HS-5 (cell line): ENCODE measurements around the gene RNU7-1.

Source experiments
- DNase-seq: peaks from one replicate; pipeline ENCODE4 v3.0.0-alpha.2; 2012; ENCODE audit warnings: low read depth

The RNU7-1 gene

DNA sequence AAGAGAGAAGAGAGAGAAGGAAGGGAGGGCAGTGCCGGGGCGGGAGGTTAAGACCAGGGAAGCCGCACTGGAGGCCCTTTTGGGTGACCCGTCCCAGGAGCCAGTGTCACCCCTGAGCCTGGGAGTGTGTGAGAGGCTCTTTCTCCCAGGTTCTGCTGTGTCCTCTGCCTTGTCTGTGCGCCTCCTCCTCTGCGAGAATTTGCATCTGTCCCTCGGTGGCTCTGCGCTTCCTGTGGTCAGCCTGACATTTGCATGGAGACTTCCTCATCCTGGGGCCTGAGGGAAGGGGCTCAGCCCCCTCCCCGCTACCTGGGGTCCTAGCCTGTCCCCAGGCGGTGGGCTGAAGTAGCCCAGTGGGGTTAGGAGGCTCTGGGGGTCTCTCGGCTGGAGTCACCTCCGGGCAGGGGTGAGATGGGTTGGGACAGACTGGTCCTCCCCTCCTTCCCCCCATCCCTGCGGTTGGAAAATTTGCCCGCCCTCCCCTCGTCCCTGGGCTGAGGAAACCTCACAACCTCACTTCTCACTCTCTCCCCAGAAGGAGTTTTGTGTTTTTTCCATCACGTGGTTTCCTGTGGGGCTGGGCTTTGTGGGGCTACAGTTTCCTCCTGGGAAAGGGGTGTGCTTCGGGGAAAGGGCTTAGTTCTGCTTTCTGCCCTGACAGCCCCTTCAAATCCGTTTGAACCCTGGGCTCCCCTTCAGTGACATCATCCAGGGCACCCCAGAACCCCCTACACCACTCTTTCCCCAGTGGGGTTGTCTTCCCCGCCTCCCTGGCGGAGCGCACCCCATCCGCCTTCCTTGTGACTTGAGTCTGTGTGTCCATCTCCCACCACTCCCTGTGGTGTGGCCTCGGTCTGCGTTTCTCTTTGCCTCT is 10.1 kb downstream of the RNU7-1 start:
- no peak for DNase-seq

DNA sequence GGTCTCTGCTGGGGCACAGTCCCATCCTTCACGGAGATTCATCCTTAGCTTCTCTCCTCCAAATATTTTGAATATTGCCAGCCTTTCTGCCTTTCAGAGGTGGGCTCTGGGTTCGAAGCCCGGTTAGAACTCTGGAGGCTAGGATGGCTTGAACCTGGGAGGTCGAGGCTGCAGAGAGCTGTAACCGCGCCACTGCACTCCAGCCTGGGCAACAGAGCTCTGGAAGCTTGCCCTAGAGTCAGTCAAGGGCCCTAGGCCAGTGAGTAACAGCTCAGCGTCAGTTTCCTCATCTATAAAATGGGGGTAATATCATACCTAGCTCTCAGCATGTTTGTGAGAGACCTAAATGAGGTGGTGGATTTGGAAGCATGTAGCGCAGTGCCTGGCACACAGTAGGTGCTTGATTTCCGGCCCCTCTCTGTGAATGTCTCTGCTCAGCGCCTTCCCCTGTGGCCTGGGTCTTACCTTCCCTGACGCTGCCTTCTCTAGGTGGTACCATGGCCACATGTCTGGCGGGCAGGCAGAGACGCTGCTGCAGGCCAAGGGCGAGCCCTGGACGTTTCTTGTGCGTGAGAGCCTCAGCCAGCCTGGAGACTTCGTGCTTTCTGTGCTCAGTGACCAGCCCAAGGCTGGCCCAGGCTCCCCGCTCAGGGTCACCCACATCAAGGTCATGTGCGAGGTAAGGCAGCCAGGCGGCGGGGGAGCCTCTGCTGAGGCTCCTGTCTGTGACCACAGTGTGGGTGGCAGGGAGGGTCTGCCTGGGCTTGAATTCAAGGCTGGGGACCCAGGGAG is 10.9 kb downstream of the RNU7-1 start:
- no peak for DNase-seq

DNA sequence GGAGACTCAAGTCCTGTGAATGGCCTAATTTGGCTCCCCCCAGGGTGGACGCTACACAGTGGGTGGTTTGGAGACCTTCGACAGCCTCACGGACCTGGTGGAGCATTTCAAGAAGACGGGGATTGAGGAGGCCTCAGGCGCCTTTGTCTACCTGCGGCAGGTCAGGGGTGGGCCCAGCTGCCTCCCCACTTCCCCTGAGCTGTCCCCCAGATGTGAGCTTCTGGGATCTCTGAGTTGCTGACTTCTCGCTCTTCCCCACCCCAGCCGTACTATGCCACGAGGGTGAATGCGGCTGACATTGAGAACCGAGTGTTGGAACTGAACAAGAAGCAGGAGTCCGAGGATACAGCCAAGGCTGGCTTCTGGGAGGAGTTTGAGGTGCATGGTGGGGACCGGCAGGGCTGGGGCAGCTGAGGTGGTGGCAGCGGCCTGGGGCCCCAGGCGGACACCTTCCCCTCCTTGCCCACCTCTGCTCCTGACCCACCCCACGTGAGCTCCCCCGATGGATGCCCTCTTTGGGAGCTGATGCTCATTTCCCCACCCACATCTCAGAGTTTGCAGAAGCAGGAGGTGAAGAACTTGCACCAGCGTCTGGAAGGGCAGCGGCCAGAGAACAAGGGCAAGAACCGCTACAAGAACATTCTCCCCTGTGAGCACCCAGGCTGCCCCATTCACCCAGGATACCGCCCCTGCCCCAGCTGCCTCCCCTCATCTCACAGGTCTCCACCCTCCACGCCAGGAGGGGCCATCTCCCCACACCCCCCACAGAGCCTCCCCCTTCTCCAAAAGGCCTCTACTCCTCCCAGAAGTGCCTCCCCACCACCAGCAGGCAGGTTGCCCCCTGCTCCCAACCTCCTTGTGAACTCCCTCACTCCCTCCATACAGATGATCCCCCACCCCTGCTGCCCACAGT is 11.7 kb downstream of the RNU7-1 start:
- no peak for DNase-seq

DNA sequence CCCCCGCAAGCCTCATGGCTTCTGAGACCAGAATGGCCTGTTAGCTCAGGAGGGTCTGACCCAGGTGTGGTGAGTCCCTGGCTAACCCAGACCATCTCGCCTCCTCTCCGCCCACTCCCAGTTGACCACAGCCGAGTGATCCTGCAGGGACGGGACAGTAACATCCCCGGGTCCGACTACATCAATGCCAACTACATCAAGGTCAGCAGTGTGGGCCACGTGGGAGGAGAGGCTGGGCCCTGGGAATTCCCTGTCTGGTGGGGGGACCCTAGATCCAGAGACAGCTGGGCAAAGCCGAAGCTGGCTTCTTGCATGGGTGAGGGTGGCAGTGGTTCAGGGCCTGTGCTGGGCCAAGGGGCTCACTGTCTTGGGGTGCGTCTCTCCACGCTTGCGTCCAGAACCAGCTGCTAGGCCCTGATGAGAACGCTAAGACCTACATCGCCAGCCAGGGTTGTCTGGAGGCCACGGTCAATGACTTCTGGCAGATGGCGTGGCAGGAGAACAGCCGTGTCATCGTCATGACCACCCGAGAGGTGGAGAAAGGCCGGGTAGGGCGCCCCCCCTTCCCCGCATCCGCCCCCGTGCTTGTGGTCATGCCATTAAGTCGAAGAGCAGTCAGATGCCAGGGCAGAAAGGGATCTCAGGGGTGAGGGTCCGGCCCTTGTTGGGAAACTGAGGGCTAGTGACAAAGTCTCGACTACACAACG is 12.6 kb downstream of the RNU7-1 start:
- no peak for DNase-seq

DNA sequence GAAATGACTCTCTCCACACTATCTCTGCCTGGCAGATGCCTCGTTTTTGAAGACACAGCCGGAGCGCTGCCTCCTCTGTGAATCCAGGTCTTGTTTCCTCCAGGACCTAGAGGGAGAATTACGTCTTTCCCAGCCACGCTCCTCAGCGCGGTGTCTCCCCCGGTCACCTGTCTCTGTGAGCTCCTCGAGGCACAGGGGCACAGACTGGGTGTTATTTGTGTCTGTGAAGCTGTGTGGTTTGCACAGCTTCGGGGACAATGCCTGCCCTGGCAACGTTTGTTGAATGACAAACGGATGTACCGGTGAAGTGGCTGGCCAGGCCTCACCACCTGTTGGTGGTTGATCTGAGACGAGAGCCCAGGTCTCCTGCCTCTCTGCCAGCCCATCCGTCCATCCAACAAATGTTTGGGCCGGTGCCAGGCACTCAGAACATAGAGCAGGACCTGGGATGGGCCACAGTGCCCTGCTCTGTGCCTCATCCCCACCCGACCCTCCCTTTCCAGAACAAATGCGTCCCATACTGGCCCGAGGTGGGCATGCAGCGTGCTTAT is 13.6 kb downstream of the RNU7-1 start:
- DNase-seq: no peak

DNA sequence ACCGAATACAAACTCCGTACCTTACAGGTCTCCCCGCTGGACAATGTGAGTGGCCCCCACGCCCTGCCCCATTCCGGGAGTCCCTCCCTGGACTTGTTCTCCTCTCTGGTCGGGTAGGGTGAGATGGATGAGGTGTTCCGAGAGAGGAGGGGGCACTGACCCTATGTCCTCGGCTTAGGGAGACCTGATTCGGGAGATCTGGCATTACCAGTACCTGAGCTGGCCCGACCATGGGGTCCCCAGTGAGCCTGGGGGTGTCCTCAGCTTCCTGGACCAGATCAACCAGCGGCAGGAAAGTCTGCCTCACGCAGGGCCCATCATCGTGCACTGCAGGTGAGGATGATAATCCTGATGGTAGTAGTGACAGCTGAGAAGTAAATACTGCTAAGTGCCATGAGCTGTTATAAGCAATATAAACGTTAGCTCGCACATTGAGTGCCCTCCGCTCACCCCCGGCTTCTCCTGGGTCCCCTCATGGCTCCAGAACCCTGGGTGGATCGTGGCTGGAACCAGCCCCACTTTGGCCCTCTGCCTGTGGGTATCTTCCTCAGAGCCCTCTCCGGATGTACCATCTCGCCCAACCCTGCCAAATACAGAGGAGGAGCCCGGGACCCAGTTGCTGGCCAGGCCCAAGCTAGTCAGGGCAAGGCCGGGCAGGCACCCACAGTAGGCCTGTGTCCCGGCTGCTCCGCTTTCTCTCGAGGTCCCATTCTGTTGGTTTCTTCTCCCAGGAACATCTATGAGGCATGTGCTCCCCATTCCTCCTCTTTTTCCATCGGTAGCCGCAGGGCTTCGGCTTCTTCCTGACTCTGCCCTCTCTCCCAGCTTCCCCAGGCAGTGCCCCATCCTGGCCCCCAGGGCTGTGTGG is 14.4 kb downstream of the RNU7-1 start:
- no peak for DNase-seq

DNA sequence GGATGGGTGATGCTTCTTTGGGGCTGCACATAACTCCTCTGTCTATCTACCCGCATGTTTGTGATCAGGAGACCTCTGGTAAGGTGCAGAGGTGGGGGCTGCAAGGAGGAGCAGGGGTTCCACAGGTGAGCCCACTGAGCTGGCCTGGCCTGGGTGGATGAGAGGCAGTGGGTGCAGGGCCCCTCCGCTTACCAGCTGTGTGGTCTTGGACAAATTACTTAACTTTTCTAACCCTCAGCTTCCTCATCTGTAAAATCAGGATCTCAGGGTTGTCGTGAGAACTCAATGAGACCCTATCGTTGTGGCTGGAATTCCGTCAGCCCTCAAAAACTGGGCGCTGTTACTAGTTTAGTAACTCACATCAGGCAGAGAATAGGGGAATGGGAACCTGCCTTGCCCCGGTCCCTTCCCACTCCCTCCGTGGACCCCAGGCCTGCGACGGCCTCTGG is 15.0 kb downstream of the RNU7-1 start:
- DNase-seq: no peak

DNA sequence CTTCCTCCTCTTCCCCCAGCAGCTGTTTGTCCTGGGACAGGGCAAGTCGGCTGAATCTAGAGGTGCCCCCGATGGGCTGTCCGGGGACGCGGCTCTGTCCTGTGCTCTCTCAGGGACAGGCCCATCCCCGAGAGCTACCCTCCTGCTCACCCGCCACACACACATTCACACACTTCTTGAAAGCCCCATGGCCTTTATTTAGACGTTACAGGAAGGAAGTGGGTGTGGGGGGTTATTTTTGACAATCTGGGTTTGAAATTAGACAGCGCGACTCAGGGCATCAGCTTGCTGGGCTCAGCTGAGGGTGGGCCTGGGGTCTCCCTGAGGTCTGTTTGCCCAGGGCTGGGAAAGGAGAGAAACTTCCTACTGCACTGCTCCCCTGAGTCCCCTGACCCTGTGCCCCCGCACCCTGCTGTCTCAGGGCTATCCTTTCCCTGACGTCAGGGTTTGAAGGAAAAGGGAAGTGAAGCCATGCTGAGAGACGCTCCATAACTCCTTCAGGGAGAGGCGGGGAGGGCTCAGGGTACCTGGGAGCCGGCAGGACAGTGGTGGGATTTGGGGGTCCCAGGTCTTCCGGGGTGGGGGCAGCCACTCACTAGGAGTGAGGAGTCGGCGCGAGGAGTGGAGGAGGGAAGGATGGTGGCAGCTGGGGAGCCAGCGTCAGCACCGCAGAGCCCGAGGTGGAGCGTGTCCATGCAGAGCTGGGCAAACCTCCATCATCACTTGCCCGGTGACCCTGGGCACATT is 15.6 kb downstream of the RNU7-1 start:
- no peak for DNase-seq

DNA sequence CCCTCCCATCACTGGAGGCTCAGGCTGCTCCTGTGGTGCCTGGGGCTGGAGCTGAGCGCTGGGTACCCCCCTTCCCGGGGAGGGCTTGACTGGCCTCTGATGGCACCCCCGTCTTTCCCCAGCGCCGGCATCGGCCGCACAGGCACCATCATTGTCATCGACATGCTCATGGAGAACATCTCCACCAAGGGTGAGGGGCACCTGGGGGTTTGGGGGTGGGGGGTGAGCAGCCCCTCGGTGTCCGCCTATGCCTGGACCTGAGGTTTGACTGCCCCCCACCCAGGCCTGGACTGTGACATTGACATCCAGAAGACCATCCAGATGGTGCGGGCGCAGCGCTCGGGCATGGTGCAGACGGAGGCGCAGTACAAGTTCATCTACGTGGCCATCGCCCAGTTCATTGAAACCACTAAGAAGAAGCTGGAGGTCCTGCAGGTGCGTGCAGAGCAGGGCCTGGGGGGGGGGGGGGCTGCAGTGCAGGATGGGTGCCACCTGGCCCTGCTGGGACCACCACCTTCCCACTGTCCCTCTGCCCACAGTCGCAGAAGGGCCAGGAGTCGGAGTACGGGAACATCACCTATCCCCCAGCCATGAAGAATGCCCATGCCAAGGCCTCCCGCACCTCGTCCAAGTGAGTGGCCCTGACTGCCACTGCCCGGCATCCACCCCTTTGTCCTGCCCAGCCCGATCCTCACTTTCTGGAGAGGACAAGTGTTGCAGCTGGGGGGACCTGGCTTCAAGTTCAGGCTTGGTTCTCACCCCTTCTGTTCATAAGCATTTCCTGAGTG is 16.4 kb downstream of the RNU7-1 start:
- no peak for DNase-seq

DNA sequence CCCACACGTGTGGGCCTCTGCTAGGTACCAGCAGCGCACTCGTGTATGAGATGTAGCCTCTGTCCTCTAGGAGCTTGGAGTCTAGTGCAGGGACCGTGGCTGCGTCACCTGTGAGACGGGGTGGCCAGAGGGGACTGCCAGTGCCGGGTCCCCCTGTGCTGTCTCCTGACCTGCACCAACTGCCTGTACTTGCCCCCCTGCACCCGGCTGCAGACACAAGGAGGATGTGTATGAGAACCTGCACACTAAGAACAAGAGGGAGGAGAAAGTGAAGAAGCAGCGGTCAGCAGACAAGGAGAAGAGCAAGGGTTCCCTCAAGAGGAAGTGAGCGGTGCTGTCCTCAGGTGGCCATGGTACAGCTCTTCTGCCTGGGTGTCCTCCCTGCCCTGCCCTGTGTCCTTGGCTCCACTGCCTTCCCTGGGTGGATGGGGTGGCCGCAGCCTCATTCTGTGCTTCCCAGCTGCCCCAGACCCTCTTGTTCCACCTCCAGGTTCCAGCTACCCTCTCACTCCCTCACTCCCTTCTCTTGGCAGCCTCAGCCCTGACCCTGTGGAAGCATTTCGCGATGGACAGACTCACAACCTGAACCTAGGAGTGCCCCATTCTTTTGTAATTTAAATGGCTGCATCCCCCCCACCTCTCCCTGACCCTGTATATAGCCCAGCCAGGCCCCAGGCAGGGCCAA is 17.1 kb downstream of the RNU7-1 start:
- no peak for DNase-seq

DNA sequence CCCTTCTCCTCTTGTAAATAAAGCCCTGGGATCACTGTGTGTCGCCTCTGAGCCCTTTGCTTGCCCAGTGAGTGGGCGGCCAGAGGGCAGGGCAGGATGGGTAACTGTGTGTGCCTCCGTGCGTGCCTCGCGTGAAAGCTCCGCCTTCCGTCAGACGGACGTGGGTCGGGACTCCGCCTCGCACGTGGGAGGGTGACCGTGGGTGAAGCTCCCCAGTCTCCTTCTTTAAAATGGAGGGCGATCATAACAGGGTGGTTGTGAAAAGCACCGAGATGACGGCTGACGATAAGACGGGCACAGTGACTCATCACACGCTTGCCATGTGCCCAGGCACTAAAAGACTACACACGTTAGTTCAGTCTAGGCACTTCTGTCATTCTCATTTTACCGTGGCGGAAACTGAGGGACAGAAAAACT is 17.7 kb downstream of the RNU7-1 start:
- DNase-seq: no peak

DNA sequence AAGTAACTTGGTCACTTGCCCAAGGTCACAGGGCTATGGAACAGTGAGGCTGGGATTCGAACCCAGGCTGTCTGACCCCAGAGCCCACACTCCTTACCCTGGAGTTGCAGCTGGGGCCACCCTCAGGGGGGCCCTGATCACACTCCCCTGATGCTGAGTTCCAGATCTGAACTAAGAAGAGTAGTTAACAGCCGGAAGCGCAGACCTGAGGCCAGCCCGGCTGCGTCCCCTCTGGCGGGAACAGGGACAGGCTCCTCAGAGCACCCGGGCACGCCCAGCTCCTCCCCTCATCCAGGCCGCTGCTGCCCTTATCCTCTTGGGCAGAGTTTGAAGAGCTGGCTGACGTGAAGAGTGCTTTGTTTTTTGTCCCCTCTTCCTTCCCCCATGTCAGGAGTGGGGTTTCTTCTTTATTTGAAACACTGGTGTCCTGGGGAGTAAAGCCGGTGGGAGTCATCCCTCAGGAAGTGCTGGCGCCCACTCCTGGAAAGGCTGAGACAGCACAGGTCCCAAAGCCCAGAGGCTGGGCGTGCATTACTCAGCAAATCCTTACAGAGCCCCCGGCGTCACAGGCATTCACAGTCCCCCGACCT is 18.2 kb downstream of the RNU7-1 start:
- no peak for DNase-seq

DNA sequence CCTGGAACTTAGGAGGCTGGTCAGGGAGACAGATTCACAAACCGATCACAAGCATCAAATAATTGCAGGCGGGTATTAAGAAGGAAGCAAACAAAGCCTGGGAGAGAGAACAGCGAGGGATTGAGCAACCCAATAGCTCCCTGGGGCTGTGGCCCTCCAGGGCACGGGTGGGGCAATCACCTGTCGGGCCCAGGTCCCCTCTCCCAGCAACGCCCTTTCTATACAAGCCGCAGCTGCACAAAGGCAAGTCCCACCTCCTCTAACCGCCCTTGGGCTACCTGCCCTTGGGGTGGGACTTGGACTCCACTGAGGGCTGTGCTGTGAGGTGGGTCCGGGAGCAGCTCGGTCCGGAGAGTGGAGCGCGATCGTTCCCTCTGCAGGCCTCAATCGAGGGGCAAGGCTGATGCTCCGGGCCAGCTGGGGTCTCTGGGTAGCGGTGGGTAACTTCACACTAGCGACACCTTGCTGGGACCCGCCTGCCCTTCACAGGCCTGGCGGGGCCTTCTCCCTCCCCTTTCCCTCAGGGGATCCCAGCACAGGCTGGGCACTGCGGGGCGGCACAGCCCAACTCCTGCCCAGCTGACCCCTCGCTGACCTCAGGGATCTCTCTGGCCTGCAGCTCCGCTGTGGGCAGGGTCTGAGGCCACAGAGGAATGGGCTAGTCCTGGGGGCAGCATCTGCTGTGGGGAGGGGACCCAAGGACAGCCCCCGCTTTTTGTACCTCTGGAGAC is 18.8 kb downstream of the RNU7-1 start:
- DNase-seq: no peak

DNA sequence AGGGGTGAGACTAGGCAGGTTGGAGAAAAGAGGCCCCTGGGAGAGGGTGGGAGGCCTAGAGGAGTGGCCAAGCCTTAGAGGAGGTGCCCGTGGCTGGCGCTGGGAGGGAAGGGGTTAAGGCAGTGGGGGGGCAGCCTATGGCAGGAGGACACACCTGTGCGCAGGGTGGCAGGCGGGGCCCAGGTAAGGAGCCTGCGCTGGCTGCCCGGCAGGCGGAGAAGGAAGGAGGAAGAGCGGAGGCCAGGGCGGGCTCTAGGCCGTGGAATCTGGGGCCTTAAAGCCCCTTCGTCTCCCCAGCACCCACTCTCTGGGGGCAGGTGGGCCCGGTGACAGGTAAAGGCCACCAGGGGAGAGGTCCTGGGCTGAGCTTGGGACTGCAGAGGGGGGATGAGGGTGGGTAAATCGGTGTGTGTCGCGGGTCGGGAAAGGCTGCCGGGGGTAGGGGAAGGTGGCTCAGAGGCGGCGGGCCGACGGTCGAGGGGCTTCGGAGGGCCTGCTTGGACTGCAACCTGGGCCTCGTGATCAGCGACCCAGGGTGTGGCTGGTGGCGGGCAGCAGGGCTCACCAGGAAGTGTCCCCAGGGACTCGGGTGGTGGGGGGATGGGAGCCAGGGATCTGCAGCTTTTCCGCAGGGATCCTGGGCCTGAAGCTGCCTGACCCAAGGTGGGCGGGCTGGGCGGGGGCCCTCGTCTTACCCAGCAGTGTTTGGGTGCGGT is 19.6 kb downstream of the RNU7-1 start:
- no peak for DNase-seq

DNA sequence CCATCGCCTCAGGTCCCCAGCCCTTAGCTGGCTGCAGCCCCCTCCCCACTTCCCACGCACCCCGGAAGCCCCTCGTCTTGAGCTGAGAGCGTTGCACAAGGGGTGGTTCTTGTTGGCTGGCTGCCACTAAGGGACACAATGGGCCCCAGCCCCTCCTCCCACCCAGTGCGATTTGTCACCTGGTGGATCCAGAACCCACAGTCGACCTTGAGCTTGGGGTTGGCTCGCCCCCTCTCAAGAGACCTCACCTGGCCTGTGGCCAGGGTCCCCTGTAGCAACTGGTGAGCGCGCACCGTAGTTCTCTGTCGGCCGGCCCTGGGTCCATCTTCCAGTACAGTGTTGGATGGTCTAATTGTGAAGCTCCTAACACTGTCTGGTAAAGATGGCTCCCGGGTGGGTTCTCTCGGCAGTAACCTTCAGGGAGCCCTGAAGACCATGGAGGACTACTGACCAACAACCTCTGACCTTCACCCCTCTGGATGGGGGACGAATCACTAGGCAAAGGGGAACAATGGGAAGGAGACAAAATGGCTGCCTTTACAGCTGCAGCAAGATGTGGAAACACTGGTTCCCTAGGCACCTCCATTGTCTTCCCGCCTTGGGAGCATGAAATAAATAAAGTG is 20.3 kb downstream of the RNU7-1 start:
- DNase-seq: no peak

DNA sequence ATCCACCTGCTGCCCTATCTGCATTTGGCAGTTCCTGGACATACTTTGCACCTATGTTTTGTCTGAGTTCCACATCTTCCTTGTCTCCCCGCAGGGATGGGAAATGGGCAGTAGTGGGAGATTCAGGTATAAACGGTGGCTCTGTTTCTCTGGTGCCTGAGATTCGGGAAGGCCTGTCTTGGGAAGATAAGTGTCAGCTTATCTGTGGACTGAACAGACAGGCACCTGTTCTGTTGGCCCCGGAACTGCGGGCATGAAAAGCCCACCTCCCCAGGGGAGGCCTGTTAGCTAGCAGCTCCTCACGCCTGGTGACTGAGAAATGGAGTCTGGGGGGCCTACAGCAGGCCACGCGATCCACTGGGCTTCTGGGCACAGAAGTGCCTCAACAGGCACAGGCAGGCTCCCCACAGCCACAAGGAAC is 21.0 kb downstream of the RNU7-1 start:
- DNase-seq: no peak
